B cell (primary cell): Measurements from ENCODE around the gene ZRANB1. TPM values are rescaled to one million over a fixed set of nuclear protein-coding genes. Genes with fewer than 3 reads are reported as not detected.

ENCODE experiments used
- ATAC-seq: fragments of 200-7000 bp; cut with Tn5 transposase; one replicate; pipeline ENCODE4 v1.10.0; 2021; ENCODE audit warnings: low read depth, mild to moderate bottlenecking, moderate number of reproducible peaks, moderate library complexity
- CTCF ChIA-PET: fragments of 350-600 bp; sonication (Branson Sonifier 250); formaldehyde crosslinking; loops from one replicate; lab custom pipeline; 2021; ENCODE audit warnings: antibody characterized with exemption, inconsistent platforms; lab: Charles Lee
- POLR2A ChIA-PET: fragments of 350-600 bp; sonication (Branson Sonifier 250); formaldehyde crosslinking; loops from one replicate; lab custom pipeline; 2021; ENCODE audit warnings: antibody characterized with exemption; lab: Charles Lee
- DNase-seq: peaks from one replicate; pipeline ENCODE4 v3.0.0; 2013
- H2AFZ ChIP-seq: 2 replicates; pipeline ENCODE4 v1.6.1; 2012; ENCODE audit warnings: mild to moderate bottlenecking, low read depth, low read length; ENCODE audit not compliant: insufficient read depth, poor library complexity, severe bottlenecking
- H3K27ac ChIP-seq, 2 donors: 1 replicate in 1 of 2; 2 replicates in 1 of 2; pipeline ENCODE4 v1.5.1; 2012 to 2013; ENCODE audit warnings: low read length in 2 of 2, mild to moderate bottlenecking in 2 of 2, moderate library complexity in 1 of 2
- H3K27me3 ChIP-seq, 4 experiments: fragments of 200-600 bp in 1 of 4; sonication (generic) in 1 of 4; replicated peaks in 1 of 4; 1 replicate in 2 of 4; 2 replicates in 2 of 4; pipeline versions ENCODE4 v1.6.1 to v1.7.0; 2013 to 2016; ENCODE audit warnings: low read length in 3 of 4, mild to moderate bottlenecking in 2 of 4, mixed read lengths in 1 of 4, moderate library complexity in 1 of 4; ENCODE audit not compliant: insufficient read depth in 4 of 4, control insufficient read depth in 3 of 4; ENCODE audit errors: control extremely low read depth in 1 of 4
- H3K36me3 ChIP-seq, 2 experiments: replicated peaks in 1 of 2; 1 replicate in 1 of 2; 2 replicates in 1 of 2; pipeline versions ENCODE4 v1.6.1 to v1.7.1; 2013; ENCODE audit warnings: low read length in 1 of 2; ENCODE audit not compliant: insufficient read depth in 2 of 2, control insufficient read depth in 1 of 2; ENCODE audit errors: control extremely low read depth in 1 of 2, extremely low read depth in 1 of 2
- H3K4me1 ChIP-seq, 2 donors: fragments of 200-600 bp in 1 of 2; sonication (generic) in 1 of 2; 1 replicate in 1 of 2; 2 replicates in 1 of 2; pipeline versions ENCODE4 v1.5.1 to v1.6.1; 2013 to 2017; ENCODE audit warnings: low read length in 2 of 2; ENCODE audit not compliant: control insufficient read depth in 2 of 2, insufficient read depth in 2 of 2
- H3K4me2 ChIP-seq: replicated peaks from 2 replicates; pipeline ENCODE3; 2012; ENCODE audit warnings: mild to moderate bottlenecking, low read depth, low read length; ENCODE audit not compliant: poor library complexity, severe bottlenecking
- H3K4me3 ChIP-seq, 5 experiments: fragments of 200-600 bp in 1 of 5; sonication (generic) in 1 of 5; 1 replicate in 3 of 5; 2 replicates in 2 of 5; pipeline versions ENCODE4 v1.5.1 to v1.7.0; 2011 to 2016; ENCODE audit warnings: low read length in 4 of 5, mild to moderate bottlenecking in 4 of 5, low read depth in 2 of 5, control low read depth in 1 of 5, moderate library complexity in 1 of 5; ENCODE audit not compliant: insufficient read depth in 1 of 5; ENCODE audit errors: control extremely low read depth in 1 of 5, extremely low read depth in 1 of 5
- H3K79me2 ChIP-seq: fragments of 200-600 bp; sonication (generic); one replicate; pipeline ENCODE4 v1.6.0; 2016; ENCODE audit warnings: low read length; ENCODE audit not compliant: control insufficient read depth, insufficient read depth
- H3K9ac ChIP-seq: fragments of 200-600 bp; sonication (generic); 2 replicates; pipeline ENCODE4 v1.6.1; 2017; ENCODE audit warnings: mild to moderate bottlenecking, low read length, moderate library complexity
- H3K9me3 ChIP-seq, 3 donors: one replicate each; pipeline versions ENCODE4 v1.6.1 to v1.7.1; 2013; ENCODE audit warnings: low read length in 2 of 3; ENCODE audit not compliant: control insufficient read depth in 2 of 3, insufficient read depth in 1 of 3; ENCODE audit errors: control extremely low read depth in 1 of 3
- H4K20me1 ChIP-seq: 2 replicates; pipeline ENCODE4 v1.6.0; 2012; ENCODE audit warnings: mild to moderate bottlenecking, low read length; ENCODE audit not compliant: insufficient read depth, control insufficient read depth, poor library complexity, severe bottlenecking
- H3K27ac Mint-ChIP-seq: one replicate; pipeline ENCODE4 v1.8.0; 2021; ENCODE audit warnings: mixed read lengths
- H3K27me3 Mint-ChIP-seq: one replicate; pipeline ENCODE4 v1.8.0; 2021; ENCODE audit warnings: mixed read lengths
- H3K4me1 Mint-ChIP-seq: one replicate; pipeline ENCODE4 v1.8.0; 2021; ENCODE audit warnings: mixed read lengths
- H3K4me3 Mint-ChIP-seq: one replicate; pipeline ENCODE4 v1.8.0; 2021; ENCODE audit warnings: mixed read lengths
- H3K9me3 Mint-ChIP-seq: one replicate; pipeline ENCODE4 v1.8.0; 2022; ENCODE audit warnings: mixed read lengths; ENCODE audit not compliant: insufficient read depth
- CTCF ChIP-seq: fragments of 200-600 bp; IDR thresholded peaks from one replicate; pipeline ENCODE4 v1.8.0; 2022; ENCODE audit warnings: antibody characterized with exemption, mild to moderate bottlenecking
- EZH2 ChIP-seq: IDR thresholded peaks from 2 replicates; pipeline ENCODE4 v1.6.1; 2012; ENCODE audit warnings: borderline replicate concordance, low read depth, mild to moderate bottlenecking, moderate library complexity, low read length; ENCODE audit not compliant: insufficient read depth, poor library complexity, severe bottlenecking
- WGBS: methylation state at CpG from one replicate; pipeline ENCODE4 v1.1.5; 2013; ENCODE audit warnings: missing lambda C conversion rate; ENCODE audit not compliant: insufficient coverage; 5-methylcytosine and 5-hydroxymethylcytosine counted together
- intact Hi-C: fragments of 100-400 bp; cut with micrococcal nuclease; formaldehyde crosslinking; loops from one replicate; pipeline ENCODE4 v1.10.0; 2022
- polyA plus RNA-seq: library from polyadenylated mRNA; depleted of rRNA; stranded (reverse); fragments of >200 nt; gene quantifications from 2 replicates; pipeline ENCODE4 v1.2.3, GENCODE V29; 2012
- total RNA-seq, 2 donors: library from RNA; stranded (reverse); fragments of 120-200 nt in 1 of 2; gene quantifications; 1 replicate in 1 of 2; 2 replicates in 1 of 2; pipeline versions ENCODE4 v1.2.3 to v1.2.4, GENCODE V29; 2013 to 2022

The ZRANB1 gene
- total and polyA plus RNA-seq, 2 donors (not counting 1 experiment from before 2014, with no cell fraction given): 6.5 to 28.0 TPM

- DNase-seq (no peak), ATAC-seq (no peak)
- intact Hi-C loops: no loop called here
- Histone ChIP-seq H3K79me2 (no peaks in the 10 kb centered on the region), H3K4me2 (no peak overlapping the region), H3K27ac (no peak overlapping the region), H3K4me1 (no peaks in the 10 kb centered on the region), H3K36me3 (no peaks in the 10 kb centered on the region), H3K4me3 (no peak overlapping the region), H2AFZ (no peak overlapping the region), H3K9ac (no peak overlapping the region), H4K20me1 (no peaks in the 10 kb centered on the region), H3K27me3 (no peaks in the 10 kb centered on the region), H3K9me3 (no peaks in the 10 kb centered on the region)
- Mint-ChIP-seq H3K9me3 (no peaks in the 10 kb centered on the region), H3K4me3 (no peak overlapping the region), H3K27ac (no peak overlapping the region), H3K27me3 (no peaks in the 10 kb centered on the region), H3K4me1 (no peaks in the 10 kb centered on the region)
- WGBS: 97% methylated on average over 28 of the region's 28 CpGs
- no peak for TF ChIP-seq EZH2
- no peak for TF ChIP-seq CTCF
- ChIA-PET CTCF (no interaction called here), POLR2A (no interaction called here)
These were observed 60.7 kb downstream of the ZRANB1 start for GRCh38 chr10:125002423-125003145.

- ATAC-seq: no peak
- H3K4me3 Mint-ChIP-seq: no peak overlapping the region
- no peaks in the 10 kb centered on the region for H3K9me3 Mint-ChIP-seq
- Histone ChIP-seq H3K4me2 (no peak overlapping the region), H2AFZ (no peak overlapping the region), H3K36me3 (no peaks in the 10 kb centered on the region), H3K4me1 (no peaks in the 10 kb centered on the region), H3K9me3 (no peaks in the 10 kb centered on the region), H3K27ac (no peak overlapping the region), H4K20me1 (no peaks in the 10 kb centered on the region), H3K9ac (no peak overlapping the region), H3K4me3 (no peak overlapping the region), H3K27me3 (no peaks in the 10 kb centered on the region), H3K79me2 (no peaks in the 10 kb centered on the region)
- intact Hi-C loops: no loop called here
- TF ChIP-seq EZH2 (no peak), CTCF (no peak)
- DNase-seq: no peak
- no peak overlapping the region for H3K27ac Mint-ChIP-seq
- H3K4me1 Mint-ChIP-seq: no peaks in the 10 kb centered on the region
- peaks cover under 1% of the 10 kb centered on the region for H3K27me3 Mint-ChIP-seq
- POLR2A ChIA-PET: no interaction called here
- 95% methylated on average over 27 of the region's 34 CpGs for WGBS
- CTCF ChIA-PET: no interaction called here
These were observed 61.4 kb downstream of the ZRANB1 start for GRCh38 chr10:125003146-125003900.
